Head of caudate nucleus (tissue), 42 donors: ENCODE data around the gene MAGI3.
A peak's percentile ranks its signal among the peaks of the same experiment; 100 is the strongest.
"Not testable (repeated sequence)": the region's sequence is repeated elsewhere in the genome, so short reads cannot be mapped to it uniquely, and the experiment has no call there.

Experiments used
- DNase-seq, 42 donors: peaks; one replicate each; pipeline versions ENCODE4 v3.0.0 to v3.0.0-alpha.2; 2020 to 2021; ENCODE audit warnings: mixed read lengths in 7 of 42
- intact Hi-C: fragments of 100-400 bp; cut with DNase I; formaldehyde crosslinking; loops from one replicate; pipeline ENCODE4 v1.15.0; 2022

The MAGI3 gene

GRCh38 chr1:113394863-113395259, 4.5 kb downstream of the MAGI3 start:
- intact Hi-C loops, result no loop called here
- no peak for DNase-seq

DNA sequence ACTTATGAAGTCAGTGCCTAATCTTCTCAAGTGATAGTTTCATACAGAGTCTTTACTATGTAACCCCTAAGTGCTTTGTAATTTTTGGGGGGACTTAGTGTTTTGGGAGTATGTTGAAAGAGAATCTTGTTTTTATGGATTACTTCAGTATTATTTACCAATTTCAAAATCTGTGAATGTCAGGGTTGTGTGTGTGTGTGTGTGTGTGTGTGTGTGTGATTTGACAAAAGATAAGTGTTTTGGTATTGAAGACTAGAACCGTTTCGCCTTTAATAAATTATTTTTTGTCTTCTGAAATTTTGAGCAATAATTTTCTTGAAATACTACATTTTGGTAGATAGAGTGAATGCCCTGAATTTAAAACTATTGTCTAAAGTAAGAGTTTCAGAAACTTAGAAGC, 5.8 kb downstream of the MAGI3 start:
- no peak for DNase-seq
- intact Hi-C loops, result no loop called here

GRCh38 chr1:113396585-113396984, 6.3 kb downstream of the MAGI3 start:
- intact Hi-C loops, result no loop called here
- peak in 13 of 42 donors; percentile 9 to 72 (median 27) for DNase-seq

DNA sequence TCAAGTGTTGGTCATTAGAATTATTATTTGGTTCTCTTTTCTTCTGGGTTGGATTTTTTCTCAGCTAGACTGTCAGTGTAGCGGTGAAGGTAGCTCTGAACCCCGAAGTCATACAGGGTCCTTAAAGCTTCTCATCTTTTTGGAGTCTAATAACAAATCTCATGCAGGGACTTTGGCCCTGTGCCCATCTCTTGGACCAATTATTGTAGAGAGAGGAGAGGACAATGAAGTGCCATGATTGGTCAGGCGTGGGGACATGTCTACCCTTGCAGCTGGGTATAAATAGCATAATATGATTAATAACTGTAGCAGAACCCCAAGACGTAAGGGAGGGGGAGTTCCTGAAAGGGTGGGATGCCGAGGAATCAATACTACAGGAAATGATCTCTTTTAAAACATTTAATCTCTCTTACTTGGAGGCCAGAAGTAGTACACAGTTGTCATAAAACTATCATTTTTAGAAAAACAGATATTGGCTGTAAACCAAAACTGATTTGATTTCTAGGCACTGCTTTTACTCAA, 8.8 kb downstream of the MAGI3 start:
- intact Hi-C loops, result no loop called here
- DNase-seq, result no peak

GRCh38 chr1:113401067-113401466, 10.8 kb downstream of the MAGI3 start:
- no peak for DNase-seq
- intact Hi-C loops, result no loop called here

DNA sequence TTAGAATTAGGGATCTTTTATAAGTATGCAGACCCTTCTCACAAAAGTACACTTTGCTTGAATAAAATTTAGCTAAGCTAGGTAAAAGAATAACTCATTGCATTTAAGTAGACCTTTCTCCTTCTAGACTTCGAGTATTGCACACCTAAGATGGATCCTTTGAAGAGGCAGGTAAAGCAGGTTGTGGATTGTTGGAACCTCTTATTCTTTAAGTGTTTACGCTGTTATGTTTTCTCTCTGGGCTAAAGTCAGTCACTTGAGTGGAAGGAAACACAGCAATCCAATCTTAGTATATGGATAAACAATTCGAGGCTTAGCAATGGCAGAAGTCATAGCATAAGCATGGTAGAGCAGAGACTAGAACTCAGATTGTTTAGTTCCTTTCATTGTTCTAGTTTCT, 11.4 kb downstream of the MAGI3 start:
- intact Hi-C loops, result no loop called here
- no peak for DNase-seq

DNA sequence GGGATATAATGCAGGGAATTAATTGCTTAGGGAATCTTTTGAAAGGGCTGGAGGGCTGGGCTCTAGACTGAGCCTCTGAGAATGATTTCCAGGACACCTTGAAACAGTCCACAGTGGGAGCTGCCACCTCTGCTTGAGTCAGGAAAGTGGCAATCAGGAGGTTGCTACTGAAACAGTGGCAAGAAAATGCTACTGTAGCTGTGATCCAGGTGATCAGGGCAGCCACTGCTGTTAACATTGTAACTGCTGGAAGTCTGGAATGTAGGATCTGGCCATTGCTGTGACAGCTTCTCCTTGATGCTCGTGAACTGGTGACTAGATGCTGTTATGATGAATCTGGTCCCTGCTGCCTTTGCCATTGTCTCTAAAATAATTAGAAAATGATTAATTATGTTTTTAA, 12.8 kb downstream of the MAGI3 start:
- DNase-seq, result no peak
- intact Hi-C loops, result no loop called here

DNA sequence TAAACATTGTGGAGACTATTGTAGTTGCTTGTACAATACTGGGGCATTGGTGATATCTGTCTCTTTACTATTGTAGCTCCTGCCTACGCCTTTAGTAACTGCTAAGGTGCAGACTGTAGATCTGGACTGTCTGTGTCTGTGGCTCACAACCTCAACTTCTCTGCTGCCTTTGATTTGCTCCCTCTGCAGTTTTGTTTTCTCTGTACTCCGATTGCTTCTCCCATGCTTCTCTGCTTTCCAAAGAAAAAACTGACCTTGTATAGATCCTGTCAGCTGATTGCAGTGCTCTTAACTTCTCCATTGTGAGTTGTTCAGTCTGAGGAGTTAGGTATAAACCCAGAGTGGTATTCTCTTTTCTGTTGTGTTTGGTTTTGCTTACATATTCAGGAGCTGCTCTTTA, 15.3 kb downstream of the MAGI3 start:
- intact Hi-C loops, result no loop called here

DNA sequence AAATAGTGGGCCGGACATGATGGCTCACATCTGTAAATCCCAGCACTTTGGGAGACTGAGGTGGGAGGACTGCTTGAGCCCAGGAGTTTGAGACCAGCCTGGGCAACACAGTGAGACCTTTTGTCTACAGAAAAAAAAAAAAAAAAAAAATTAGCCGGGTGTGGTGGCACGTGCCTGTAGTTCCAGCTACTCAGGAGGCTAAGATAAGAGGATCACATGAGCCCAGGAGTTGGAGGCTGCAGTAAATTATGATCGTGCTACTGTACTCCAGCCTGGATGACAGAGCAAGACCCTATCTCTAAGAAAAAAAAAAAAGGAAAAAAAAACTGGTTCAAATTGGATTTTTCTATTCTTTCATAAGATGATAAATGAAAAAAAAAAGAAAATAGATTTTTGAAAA, 15.8 kb downstream of the MAGI3 start:
- DNase-seq, intact Hi-C loops: not testable (repeated sequence)

More for the DNA sequence above, 15.3 kb downstream of the MAGI3 start:
- no peak for DNase-seq

- intact Hi-C loops, result no loop called here
- no peak for DNase-seq
Measured at GRCh38 chr1:113409363-113409762, 19.0 kb downstream of the MAGI3 start.

DNA sequence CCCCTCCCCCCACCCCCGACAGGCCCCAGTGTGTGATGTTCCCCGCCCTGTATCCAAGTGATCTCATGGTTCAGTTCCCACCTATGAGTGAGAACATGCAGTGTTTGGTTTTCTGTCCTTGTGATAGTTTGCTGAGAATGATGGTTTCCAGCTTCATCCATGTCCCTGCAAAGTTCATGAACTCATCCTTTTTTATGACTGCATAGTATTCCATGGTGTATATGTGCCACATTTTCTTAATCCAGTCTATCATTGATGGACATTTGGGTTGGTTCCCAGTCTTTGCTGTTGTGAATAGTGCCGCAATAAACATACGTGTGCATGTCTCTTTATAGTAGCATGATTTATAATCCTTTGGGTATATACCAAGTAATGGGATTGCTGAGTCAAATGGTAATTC, 21.7 kb downstream of the MAGI3 start:
- intact Hi-C loops, DNase-seq: not testable (repeated sequence)

- intact Hi-C loops, result no loop called here
- DNase-seq, result no peak
Measured at GRCh38 chr1:113415310-113416070, 25.2 kb downstream of the MAGI3 start.

- DNase-seq, intact Hi-C loops: not testable (repeated sequence)
Measured at GRCh38 chr1:113416071-113416470, 25.8 kb downstream of the MAGI3 start.

DNA sequence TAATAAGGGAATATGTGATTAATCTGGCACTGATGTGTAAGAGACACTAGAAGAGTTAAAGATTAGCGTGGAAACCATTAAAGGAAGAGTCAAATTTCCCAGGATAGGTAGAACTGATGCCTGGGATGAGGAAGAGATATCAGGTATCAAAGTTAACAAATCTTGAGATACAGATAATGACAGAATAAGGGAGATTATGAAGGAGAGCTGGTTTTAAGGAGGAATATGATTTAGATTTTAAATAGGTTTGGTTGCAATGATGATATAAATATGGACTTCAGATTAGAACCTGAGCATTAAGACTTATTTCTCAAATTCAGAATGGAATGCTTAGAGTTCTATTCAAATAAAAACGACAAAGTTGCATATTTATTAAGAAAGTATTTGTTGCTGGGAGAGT, 26.2 kb downstream of the MAGI3 start:
- intact Hi-C loops, result no loop called here
- no peak for DNase-seq

DNA sequence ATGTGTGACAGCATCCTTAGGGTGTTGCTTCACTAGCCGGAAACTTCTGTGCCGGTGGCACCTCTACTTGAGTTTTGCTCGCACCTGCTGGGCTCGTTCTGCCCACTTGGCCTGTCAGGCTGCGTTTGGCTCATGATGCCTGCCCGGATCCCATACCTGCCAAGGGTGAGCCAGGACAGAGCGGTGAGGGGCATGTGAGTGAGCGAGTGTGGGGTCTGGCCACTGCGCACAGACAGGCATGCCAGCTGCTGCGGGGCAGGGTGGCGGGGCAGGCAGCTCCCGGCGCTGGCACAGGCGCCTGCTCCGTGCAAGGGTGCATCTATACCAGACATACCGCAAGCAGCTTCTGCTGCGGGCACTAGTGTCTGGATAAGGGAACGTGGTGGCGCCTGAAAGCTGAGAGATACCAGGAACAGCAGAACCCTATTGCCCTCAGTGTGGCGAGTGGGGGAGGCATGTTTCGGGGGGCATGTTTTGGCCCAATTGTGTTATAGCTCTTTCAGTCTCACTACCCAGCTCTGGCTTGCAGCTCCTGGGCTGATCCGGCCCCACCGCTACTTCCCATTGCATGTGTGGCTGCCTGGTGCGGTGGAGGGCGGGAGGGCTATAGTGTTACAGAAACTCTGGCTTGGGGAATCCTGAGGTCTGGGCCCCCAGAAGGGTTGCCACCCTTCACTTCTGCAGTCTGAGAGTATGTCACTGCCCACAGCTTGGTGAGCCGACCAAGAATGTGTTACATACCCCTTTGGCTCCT, 32.2 kb downstream of the MAGI3 start:
- intact Hi-C loops, result no loop called here
- no peak for DNase-seq

GRCh38 chr1:113423826-113424225, 33.5 kb downstream of the MAGI3 start:
- intact Hi-C loops, result no loop called here

DNA sequence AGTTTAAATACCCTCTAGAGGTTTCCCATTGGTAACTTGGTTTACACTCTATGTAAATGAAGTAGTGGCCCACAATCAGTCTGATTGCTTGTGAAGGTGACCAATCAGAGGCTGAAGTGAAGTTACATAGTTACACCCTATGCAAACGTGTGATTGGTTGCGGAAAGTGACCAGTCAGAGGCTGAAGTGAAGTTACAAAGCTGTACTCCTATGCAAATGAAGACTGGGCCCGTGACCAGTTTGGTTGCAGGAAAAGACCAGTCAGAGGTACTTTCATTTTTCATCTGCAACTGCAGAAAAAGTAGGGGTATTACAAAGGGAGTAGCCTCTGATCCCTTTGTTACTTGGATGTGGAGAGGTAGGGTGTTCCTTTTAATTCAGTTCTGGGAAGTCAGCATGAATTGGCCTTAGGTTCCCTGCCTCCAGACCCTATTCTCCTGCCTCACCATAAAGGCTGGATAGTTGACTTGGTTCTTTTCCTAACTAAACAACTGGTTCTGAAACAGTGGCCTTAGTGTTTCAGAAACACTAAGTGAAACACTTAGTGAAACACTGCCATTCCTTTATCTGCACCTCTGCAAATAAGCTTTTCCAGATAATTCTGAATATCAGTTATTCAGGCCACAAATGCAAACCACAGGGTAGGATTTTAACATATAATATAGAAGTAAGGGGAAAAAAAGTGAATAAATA, 39.3 kb downstream of the MAGI3 start:
- DNase-seq, result no peak
- intact Hi-C loops, result no loop called here

More at GRCh38 chr1:113423826-113424225, 33.5 kb downstream of the MAGI3 start:
- DNase-seq, result no peak

- DNase-seq, result no peak
- intact Hi-C loops, result no loop called here
Measured at GRCh38 chr1:113433184-113433583, 42.9 kb downstream of the MAGI3 start.

DNA sequence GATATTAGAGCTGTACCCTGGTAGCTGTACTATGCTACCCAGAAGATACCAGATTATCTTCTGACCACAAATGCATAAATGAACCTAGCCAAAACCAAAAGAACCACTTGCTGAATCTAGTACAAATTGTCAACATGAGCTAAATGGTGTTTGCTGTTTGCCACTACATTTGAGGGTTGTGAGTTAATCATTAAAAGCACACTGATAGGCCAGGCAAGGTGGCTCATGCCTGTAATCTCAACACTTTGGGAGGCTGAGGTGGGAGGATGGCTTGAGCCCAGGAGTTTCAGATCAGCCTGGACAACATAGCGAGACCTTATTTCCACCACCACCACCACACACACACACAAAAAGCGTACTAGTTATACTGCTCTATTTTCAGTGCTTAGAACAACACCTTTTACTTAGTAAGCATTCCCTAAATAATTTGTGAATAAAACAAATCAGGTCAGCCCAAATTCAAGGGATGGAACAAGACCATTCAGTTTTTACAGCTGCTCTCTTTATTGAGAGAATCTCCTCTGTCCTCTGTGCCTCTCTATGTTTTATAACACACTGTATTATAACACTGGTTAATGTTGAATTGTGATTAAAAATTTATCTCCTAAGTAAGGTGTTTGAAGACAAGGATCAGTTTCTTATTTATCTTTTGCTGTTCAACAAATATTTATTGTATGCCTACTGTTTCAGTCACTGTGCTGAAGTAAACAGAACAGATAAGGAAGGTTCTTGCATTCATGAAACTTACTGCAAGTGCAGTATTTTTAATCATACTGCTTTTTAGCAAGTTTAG, 44.0 kb downstream of the MAGI3 start:
- intact Hi-C loops, result no loop called here
- no peak for DNase-seq
